NCI-H2171 (cell line): Measurements from ENCODE around the gene ZNF446.
"Not testable (repeated sequence)": the region's sequence is repeated elsewhere in the genome, so short reads cannot be mapped to it uniquely, and the experiment has no call there.

Experiments
- DNase-seq: peaks from one replicate; lab custom pipeline; 2025; lab: John Stamatoyannopoulos, UW

The ZNF446 gene

GRCh38 chr19:58470837-58471543, 5.2 kb upstream of the ZNF446 start:
- DNase-seq = not testable (repeated sequence)

GRCh38 chr19:58471736-58472135, 4.4 kb upstream of the ZNF446 start:
- no peak for DNase-seq

GRCh38 chr19:58473775-58474174, 2.4 kb upstream of the ZNF446 start:
- no peak for DNase-seq

- DNase-seq = no peak
Observed at GRCh38 chr19:58474291-58474996, 1.7 kb upstream of the ZNF446 start.

- no peak for DNase-seq
Observed at GRCh38 chr19:58474997-58475713, 997 bp upstream of the ZNF446 start.

- no peak for DNase-seq
Observed at GRCh38 chr19:58476498-58477015, 405 bp downstream of the ZNF446 start.

GRCh38 chr19:58477130-58477529, 978 bp downstream of the ZNF446 start:
- no peak for DNase-seq

GRCh38 chr19:58477871-58478270, 1.7 kb downstream of the ZNF446 start:
- no peak for DNase-seq

- no peak for DNase-seq
Observed at GRCh38 chr19:58479303-58479702, 3.2 kb downstream of the ZNF446 start.

- no peak for DNase-seq
Observed at GRCh38 chr19:58479736-58480480, 3.8 kb downstream of the ZNF446 start.

GRCh38 chr19:58480481-58480830, 4.3 kb downstream of the ZNF446 start:
- no peak for DNase-seq

- no peak for DNase-seq
Observed at GRCh38 chr19:58480831-58481230, 4.7 kb downstream of the ZNF446 start.

GRCh38 chr19:58482372-58482771, 6.2 kb downstream of the ZNF446 start:
- no peak for DNase-seq

GRCh38 chr19:58483776-58484175, 7.6 kb downstream of the ZNF446 start:
- DNase-seq = no peak

- DNase-seq = not testable (repeated sequence)
Observed at GRCh38 chr19:58484349-58484748, 8.2 kb downstream of the ZNF446 start.

- no peak for DNase-seq
Observed at GRCh38 chr19:58491393-58491792, 15.2 kb downstream of the ZNF446 start.

- no peak for DNase-seq
Observed at GRCh38 chr19:58492265-58492664, 16.1 kb downstream of the ZNF446 start.

- no peak for DNase-seq
Observed at GRCh38 chr19:58497634-58498170, 21.6 kb downstream of the ZNF446 start.

- no peak for DNase-seq
Observed at GRCh38 chr19:58498316-58499020, 22.3 kb downstream of the ZNF446 start.

- peak; percentile 98 for DNase-seq
Observed at GRCh38 chr19:58499021-58499927, 23.1 kb downstream of the ZNF446 start.
